C4-2B (cell line): ENCODE measurements around the gene TBC1D9.

Experiments used
- ZFX ChIP-seq: fragments of 450-650 bp; IDR thresholded peaks from 2 replicates; pipeline ENCODE4 v1.6.1; 2017
- TF ChIP-seq, protein P1 (sequence below): fragments of 450-650 bp; conservative IDR thresholded peaks from 2 replicates; pipeline ENCODE4 v1.5.1; 2017; ENCODE audit warnings: mild to moderate bottlenecking

DNA sequence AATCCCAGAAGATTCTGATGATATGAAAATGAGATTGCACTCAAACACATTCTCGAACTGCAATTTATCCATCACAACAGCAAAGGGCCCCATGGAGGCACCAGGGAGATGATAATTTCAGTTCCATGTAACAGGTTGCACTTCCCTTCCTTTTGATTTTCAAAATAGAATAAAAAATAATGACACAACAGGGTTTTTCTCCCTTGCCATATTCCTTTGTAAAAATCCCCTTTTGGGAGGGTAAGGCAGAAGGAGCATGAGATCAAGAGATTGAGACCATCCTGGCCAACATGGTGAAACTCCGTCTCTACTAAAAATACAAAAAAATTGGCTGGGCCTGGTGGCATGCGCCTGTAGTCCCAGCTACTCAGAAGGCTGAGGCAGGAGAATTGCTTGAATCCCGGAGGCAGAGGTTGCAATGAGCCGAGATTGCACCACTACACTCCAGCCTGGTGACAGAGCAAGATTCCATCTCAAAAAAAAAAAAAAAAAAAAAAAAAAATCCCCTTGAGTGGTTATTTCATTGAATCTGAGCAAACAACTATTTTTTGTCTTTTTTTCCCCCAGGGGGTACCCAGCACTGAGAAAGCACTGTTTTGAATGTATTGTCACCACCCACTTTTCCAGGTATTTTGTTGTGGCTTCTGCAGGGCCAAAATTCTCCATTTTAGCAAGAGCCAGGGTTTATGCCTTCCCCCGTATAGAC is 26.7 kb downstream of the TBC1D9 start:
- TF ChIP-seq, protein P1, sequence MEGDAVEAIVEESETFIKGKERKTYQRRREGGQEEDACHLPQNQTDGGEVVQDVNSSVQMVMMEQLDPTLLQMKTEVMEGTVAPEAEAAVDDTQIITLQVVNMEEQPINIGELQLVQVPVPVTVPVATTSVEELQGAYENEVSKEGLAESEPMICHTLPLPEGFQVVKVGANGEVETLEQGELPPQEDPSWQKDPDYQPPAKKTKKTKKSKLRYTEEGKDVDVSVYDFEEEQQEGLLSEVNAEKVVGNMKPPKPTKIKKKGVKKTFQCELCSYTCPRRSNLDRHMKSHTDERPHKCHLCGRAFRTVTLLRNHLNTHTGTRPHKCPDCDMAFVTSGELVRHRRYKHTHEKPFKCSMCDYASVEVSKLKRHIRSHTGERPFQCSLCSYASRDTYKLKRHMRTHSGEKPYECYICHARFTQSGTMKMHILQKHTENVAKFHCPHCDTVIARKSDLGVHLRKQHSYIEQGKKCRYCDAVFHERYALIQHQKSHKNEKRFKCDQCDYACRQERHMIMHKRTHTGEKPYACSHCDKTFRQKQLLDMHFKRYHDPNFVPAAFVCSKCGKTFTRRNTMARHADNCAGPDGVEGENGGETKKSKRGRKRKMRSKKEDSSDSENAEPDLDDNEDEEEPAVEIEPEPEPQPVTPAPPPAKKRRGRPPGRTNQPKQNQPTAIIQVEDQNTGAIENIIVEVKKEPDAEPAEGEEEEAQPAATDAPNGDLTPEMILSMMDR = no peak
- TF ChIP-seq ZFX = no peak
